ENCODE data around the gene SLC9A7. TPM values are rescaled to one million over a fixed set of nuclear protein-coding genes. Genes with fewer than 3 reads are reported as not detected.
A peak's percentile ranks its signal among the peaks of the same experiment; 100 is the strongest.

SLC9A7 gene
- total RNA-seq: 8.2 and 15.0 TPM in 2 replicates

- Histone ChIP-seq H3K36me3 (ENCODE audit: control insufficient read depth, insufficient read depth, low read length) (no peaks in the 10 kb centered on the region), H3K4me3 (ENCODE audit: low read depth, low read length) (peak within 1 kb of the TSS; percentile 59), H3K27me3 (ENCODE audit: control insufficient read depth, insufficient read depth, low read length) (no peaks in the 10 kb centered on the region)
- peak; percentile 86 for TF ChIP-seq CTCF (IDR thresholded peaks at IDR 0.05; ENCODE audit: insufficient read depth, low read length, severe bottlenecking)
- no peak for FAIRE-seq
- peak; percentile 31 for DNase-seq (ENCODE audit: low read depth)
Measured at GRCh38 chrX:46758956-46759644, at the start of gene SLC9A7. Gene SLC9A7, minus strand, starts transcription at chrX:46759118. Its CDS starts 89 bp downstream, at chrX:46759029.

GRCh38 chrX:46805270-46805669 lies 46.4 kb upstream of the SLC9A7 start:
- Histone ChIP-seq H3K27me3 (ENCODE audit: control insufficient read depth, insufficient read depth, low read length) (no peaks in the 10 kb centered on the region), H3K36me3 (ENCODE audit: control insufficient read depth, insufficient read depth, low read length) (no peaks in the 10 kb centered on the region), H3K4me3 (ENCODE audit: low read depth, low read length) (no peak overlapping the region)
- DNase-seq (ENCODE audit: low read depth) (peak; percentile 61), FAIRE-seq (no peak)
- TF ChIP-seq CTCF (IDR thresholded peaks at IDR 0.05; ENCODE audit: insufficient read depth, low read length, severe bottlenecking): no peak

GRCh38 chrX:46803140-46803539 lies 44.2 kb upstream of the SLC9A7 start:
- no peaks in the 10 kb centered on the region for H3K27me3 ChIP-seq (ENCODE audit: control insufficient read depth, insufficient read depth, low read length)
- TF ChIP-seq CTCF (IDR thresholded peaks at IDR 0.05; ENCODE audit: insufficient read depth, low read length, severe bottlenecking): peak; percentile 14
- FAIRE-seq (no peak), DNase-seq (ENCODE audit: low read depth) (no peak)
- no peaks in the 10 kb centered on the region for H3K36me3 ChIP-seq (ENCODE audit: control insufficient read depth, insufficient read depth, low read length)
- H3K4me3 ChIP-seq (ENCODE audit: low read depth, low read length): no peak overlapping the region

- Histone ChIP-seq H3K27me3 (ENCODE audit: control insufficient read depth, insufficient read depth, low read length) (no peaks in the 10 kb centered on the region), H3K36me3 (ENCODE audit: control insufficient read depth, insufficient read depth, low read length) (no peaks in the 10 kb centered on the region), H3K4me3 (ENCODE audit: low read depth, low read length) (no peak overlapping the region)
- no peak for FAIRE-seq
- DNase-seq (ENCODE audit: low read depth): peak; percentile 38
- TF ChIP-seq CTCF (IDR thresholded peaks at IDR 0.05; ENCODE audit: insufficient read depth, low read length, severe bottlenecking): peak; percentile 65
Measured at GRCh38 chrX:46796574-46797191, 37.8 kb upstream of the SLC9A7 start.

- DNase-seq (ENCODE audit: low read depth) (no peak), FAIRE-seq (no peak)
- H3K36me3 ChIP-seq (ENCODE audit: control insufficient read depth, insufficient read depth, low read length): no peaks in the 10 kb centered on the region
- no peak overlapping the region for H3K4me3 ChIP-seq (ENCODE audit: low read depth, low read length)
- H3K27me3 ChIP-seq (ENCODE audit: control insufficient read depth, insufficient read depth, low read length): no peaks in the 10 kb centered on the region
- no peak for TF ChIP-seq CTCF (IDR thresholded peaks at IDR 0.05; ENCODE audit: insufficient read depth, low read length, severe bottlenecking)
Measured at GRCh38 chrX:46793386-46794143, 34.6 kb upstream of the SLC9A7 start.

All from bronchial epithelial cell (primary cell).